ENCODE measurements around the gene NR6A1.

NR6A1 gene

DNA sequence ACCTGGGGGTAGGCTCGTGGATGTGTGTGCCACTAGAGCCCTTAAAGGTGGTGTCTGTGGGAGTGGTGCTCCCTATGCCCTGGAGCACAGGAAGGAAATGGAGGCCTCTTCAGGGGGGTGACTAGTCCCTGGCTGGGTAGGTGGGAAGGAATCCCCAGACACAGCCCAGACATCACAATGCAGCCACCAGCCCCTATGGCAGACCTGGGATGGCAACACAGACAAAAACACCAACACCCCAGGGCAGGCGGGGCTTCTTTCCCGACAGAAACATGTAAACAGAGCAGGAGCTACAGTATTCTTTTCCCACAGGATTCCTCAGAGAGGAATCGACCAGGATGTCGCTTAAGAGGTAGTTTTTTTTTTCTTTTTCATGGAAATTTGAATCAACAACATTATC lies 253.5 kb downstream of the NR6A1 start:
- no peaks in the 10 kb centered on the region for H3K9me3 ChIP-seq (ENCODE audit: control insufficient read depth, insufficient read depth, low read depth, low read length)
- no peak overlapping the region for H3K9ac ChIP-seq (ENCODE audit: low read length)
- no peaks in the 10 kb centered on the region for H3K27me3 ChIP-seq (ENCODE audit: control insufficient read depth, insufficient read depth, low read length)
- H3K36me3 ChIP-seq (ENCODE audit: control insufficient read depth, insufficient read depth, low read length), result peaks cover 22% of the 10 kb centered on the region
- H3K4me3 ChIP-seq (ENCODE audit: low read depth, low read length), result no peak overlapping the region
- H3K27ac ChIP-seq (ENCODE audit: low read depth, low read length), result no peak overlapping the region
- H3K4me1 ChIP-seq (ENCODE audit: control insufficient read depth, insufficient read depth, low read length), result peaks cover 7% of the 10 kb centered on the region; the same call in 1 of the 2 replicates

DNA sequence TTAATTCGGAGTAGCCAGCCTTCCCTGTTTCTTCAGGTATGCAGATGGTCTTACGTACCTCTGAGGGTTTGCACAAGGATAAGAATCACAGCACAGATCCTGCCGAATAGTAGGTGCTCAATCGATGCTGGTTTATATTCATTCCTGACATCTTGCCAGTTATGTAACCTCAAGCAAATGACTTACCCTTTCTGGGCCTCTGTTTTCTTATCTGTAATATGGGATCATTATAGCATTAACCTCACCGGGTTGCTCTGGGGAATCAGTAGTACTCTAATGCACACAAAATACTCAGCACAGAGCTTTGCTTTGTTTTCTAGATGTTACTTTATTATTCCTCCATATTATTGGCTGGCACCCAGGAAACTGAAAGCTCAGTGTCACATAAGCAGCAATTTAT lies 256.2 kb downstream of the NR6A1 start:
- no peaks in the 10 kb centered on the region for H3K9me3 ChIP-seq (ENCODE audit: control insufficient read depth, insufficient read depth, low read depth, low read length)
- H3K36me3 ChIP-seq (ENCODE audit: control insufficient read depth, insufficient read depth, low read length), result peaks cover 1% of the 10 kb centered on the region
- H3K27ac ChIP-seq (ENCODE audit: low read depth, low read length), result no peak overlapping the region
- H3K4me1 ChIP-seq (ENCODE audit: control insufficient read depth, insufficient read depth, low read length), result peaks cover 16% of the 10 kb centered on the region
- H3K4me3 ChIP-seq (ENCODE audit: low read depth, low read length), result no peak overlapping the region
- H3K27me3 ChIP-seq (ENCODE audit: control insufficient read depth, insufficient read depth, low read length), result no peaks in the 10 kb centered on the region
- no peak overlapping the region for H3K9ac ChIP-seq (ENCODE audit: low read length)

DNA sequence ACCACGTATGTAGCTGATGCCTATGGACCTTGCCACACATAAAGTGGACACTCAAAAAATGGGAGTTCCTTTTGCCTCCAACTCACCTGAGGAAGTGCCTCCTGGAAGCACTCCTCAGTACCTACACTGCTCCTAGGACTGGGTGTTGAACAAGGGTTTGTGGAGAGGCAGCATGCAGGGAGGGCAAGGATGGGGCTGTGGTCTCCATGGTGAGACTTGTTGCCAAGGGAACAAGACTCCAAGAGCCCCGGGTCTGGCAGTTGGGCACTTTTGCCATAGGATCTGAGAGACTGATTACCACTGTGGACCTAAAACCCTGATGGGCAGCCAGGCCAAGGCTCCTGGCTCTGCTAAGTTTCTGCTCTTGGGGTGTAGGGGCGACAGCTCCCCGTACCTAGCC lies 257.0 kb downstream of the NR6A1 start:
- H3K4me1 ChIP-seq (ENCODE audit: control insufficient read depth, insufficient read depth, low read length), result peaks cover 16% of the 10 kb centered on the region
- no peaks in the 10 kb centered on the region; the same call in 1 of the 2 replicates for H3K36me3 ChIP-seq (ENCODE audit: control insufficient read depth, insufficient read depth, low read length)
- H3K27me3 ChIP-seq (ENCODE audit: control insufficient read depth, insufficient read depth, low read length), result no peaks in the 10 kb centered on the region
- no peaks in the 10 kb centered on the region for H3K9me3 ChIP-seq (ENCODE audit: control insufficient read depth, insufficient read depth, low read depth, low read length)
- no peak overlapping the region for H3K27ac ChIP-seq (ENCODE audit: low read depth, low read length)
- no peak overlapping the region for H3K4me3 ChIP-seq (ENCODE audit: low read depth, low read length)
- no peak overlapping the region for H3K9ac ChIP-seq (ENCODE audit: low read length)

DNA sequence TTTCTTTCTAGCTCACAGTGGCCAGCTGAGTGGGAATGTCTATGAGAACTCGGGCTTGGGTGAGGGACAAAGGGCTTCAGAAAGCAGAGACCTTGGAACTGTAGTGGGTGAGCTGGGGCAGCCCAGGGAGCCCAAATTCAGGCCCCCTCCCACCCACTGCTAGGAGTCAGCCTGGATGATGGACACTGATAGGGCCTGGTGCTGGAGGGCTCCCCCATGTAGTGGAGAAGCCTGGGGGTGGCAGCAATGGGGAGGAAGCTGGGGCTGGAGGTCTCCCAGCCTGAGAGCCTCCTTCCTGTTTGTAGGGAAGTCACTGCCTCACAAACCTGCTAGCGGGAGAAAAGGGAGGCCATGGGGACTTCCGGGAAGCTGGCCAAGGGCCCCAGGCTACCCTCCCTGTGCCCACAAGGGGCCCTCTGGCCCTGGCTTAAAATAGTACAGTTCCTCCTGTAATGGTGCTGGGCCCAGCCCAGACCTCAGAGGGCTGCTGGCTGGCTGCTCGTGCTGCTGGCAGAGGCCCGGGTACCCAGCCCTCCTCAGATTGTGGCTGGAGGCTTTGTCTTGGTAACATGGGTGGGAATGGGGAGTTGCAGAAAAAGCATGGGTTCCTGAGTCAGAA lies 257.6 kb downstream of the NR6A1 start:
- Histone ChIP-seq H3K4me3 (ENCODE audit: low read depth, low read length) (no peak overlapping the region), H3K27me3 (ENCODE audit: control insufficient read depth, insufficient read depth, low read length) (no peaks in the 10 kb centered on the region), H3K9ac (ENCODE audit: low read length) (no peak overlapping the region)

DNA sequence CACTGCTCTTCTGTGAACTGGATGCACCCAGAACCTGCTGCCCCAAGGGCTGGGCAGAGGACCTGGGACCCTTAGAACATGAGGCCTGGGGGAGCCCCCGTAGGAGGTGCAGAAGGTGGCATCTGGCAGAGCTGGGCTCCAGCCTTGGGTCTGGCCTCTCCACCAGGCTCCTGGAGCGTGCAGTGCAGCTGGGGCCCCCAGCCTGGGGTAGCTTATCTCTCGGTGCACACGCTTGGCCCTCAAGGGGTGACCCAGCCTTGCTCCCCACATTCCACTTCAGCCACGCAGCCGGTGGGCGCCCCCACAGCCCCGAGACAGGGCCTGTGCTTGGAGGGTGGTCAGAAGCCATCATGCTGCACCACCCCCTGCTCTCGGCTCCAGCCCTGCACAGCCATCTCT lies 258.3 kb downstream of the NR6A1 start:
- no peak overlapping the region for H3K9ac ChIP-seq (ENCODE audit: low read length)
- no peaks in the 10 kb centered on the region for H3K36me3 ChIP-seq (ENCODE audit: control insufficient read depth, insufficient read depth, low read length)
- H3K27me3 ChIP-seq (ENCODE audit: control insufficient read depth, insufficient read depth, low read length), result no peaks in the 10 kb centered on the region
- H3K9me3 ChIP-seq (ENCODE audit: control insufficient read depth, insufficient read depth, low read depth, low read length), result no peaks in the 10 kb centered on the region
- H3K27ac ChIP-seq (ENCODE audit: low read depth, low read length), result no peak overlapping the region
- H3K4me3 ChIP-seq (ENCODE audit: low read depth, low read length), result no peak overlapping the region
- peaks cover 12% of the 10 kb centered on the region for H3K4me1 ChIP-seq (ENCODE audit: control insufficient read depth, insufficient read depth, low read length)

More for the DNA sequence above, 257.6 kb downstream of the NR6A1 start:
- Histone ChIP-seq H3K36me3 (ENCODE audit: control insufficient read depth, insufficient read depth, low read length) (no peaks in the 10 kb centered on the region), H3K27ac (ENCODE audit: low read depth, low read length) (no peak overlapping the region), H3K9me3 (ENCODE audit: control insufficient read depth, insufficient read depth, low read depth, low read length) (no peaks in the 10 kb centered on the region), H3K4me1 (ENCODE audit: control insufficient read depth, insufficient read depth, low read length) (peaks cover 16% of the 10 kb centered on the region)

DNA sequence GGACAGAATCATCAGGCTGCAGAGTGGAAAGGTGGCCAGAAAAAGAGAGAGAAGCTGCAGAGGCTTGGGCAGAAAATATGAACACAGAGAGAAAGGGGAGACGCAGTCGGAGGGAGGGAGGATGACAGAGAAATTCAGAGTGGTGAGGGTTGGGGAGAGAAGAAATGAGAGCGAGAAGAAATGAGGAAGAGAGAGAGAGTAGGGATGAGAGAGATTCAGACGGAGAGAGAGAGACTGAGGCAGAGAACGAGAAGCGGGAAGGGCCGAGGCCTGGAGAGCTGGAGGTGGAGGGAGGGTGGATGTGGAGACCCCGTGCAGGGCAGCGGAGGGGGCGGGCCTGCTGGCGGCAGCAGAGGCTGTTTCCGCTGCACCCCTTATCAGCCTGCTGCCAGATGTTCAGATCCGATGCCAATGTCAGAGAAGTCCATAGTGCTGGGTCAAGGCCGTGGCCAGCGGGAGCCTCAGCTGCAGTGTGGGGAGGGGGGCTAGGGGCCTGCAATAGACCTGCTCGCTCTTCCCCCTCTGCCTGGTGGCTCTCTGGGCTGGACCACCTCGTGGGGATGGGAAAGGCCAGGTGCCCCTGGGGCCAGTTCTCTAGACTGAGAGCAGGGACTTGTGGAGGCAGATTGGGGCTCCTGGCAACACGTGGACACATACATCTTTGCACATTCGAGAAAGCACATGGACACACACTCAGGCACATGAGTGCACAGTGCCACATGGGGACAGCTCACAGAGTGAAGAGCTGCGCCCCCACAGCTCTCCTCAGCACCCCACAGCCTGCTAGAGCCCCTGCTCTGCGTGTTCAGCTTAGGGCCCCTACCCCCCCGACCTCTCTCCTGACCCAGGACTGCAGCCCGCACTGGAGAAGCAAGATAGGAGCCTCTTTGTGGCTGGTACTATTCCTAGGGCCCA lies 259.0 kb downstream of the NR6A1 start:
- Histone ChIP-seq H3K4me1 (ENCODE audit: control insufficient read depth, insufficient read depth, low read length) (peaks cover 9% of the 10 kb centered on the region), H3K36me3 (ENCODE audit: control insufficient read depth, insufficient read depth, low read length) (no peaks in the 10 kb centered on the region), H3K4me3 (ENCODE audit: low read depth, low read length) (no peak overlapping the region), H3K9ac (ENCODE audit: low read length) (no peak overlapping the region), H3K27me3 (ENCODE audit: control insufficient read depth, insufficient read depth, low read length) (peaks cover under 1% of the 10 kb centered on the region; the same call in 1 of the 2 replicates), H3K9me3 (ENCODE audit: control insufficient read depth, insufficient read depth, low read depth, low read length) (no peaks in the 10 kb centered on the region), H3K27ac (ENCODE audit: low read depth, low read length) (no peak overlapping the region)

DNA sequence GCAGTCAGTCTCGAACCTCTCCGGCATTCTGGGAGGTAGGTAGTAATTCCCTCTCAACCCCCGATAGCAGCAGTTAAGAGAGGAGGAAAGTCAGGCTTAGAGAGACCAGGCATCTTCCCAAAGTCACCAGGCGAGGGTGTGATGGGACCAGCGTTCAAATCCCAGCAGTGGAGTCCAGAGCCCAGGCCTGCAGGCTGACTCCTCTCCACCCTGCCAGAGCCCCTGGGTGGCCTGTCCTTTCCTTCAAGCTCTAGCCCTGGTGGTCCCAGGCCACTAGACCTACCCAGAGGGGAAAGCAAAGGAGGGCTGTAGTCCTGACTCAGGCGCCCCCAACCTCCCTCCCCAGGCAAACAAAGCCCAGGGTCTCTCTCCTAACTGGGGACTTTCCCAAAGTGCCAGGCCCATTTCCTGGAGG lies 259.7 kb downstream of the NR6A1 start:
- H3K9me3 ChIP-seq (ENCODE audit: control insufficient read depth, insufficient read depth, low read depth, low read length), result no peaks in the 10 kb centered on the region
- peaks cover 8% of the 10 kb centered on the region for H3K27me3 ChIP-seq (ENCODE audit: control insufficient read depth, insufficient read depth, low read length)
- no peak overlapping the region for H3K27ac ChIP-seq (ENCODE audit: low read depth, low read length)
- no peak overlapping the region for H3K9ac ChIP-seq (ENCODE audit: low read length)
- H3K4me3 ChIP-seq (ENCODE audit: low read depth, low read length), result no peak overlapping the region
- H3K36me3 ChIP-seq (ENCODE audit: control insufficient read depth, insufficient read depth, low read length), result no peaks in the 10 kb centered on the region
- H3K4me1 ChIP-seq (ENCODE audit: control insufficient read depth, insufficient read depth, low read length), result peaks cover 9% of the 10 kb centered on the region

DNA sequence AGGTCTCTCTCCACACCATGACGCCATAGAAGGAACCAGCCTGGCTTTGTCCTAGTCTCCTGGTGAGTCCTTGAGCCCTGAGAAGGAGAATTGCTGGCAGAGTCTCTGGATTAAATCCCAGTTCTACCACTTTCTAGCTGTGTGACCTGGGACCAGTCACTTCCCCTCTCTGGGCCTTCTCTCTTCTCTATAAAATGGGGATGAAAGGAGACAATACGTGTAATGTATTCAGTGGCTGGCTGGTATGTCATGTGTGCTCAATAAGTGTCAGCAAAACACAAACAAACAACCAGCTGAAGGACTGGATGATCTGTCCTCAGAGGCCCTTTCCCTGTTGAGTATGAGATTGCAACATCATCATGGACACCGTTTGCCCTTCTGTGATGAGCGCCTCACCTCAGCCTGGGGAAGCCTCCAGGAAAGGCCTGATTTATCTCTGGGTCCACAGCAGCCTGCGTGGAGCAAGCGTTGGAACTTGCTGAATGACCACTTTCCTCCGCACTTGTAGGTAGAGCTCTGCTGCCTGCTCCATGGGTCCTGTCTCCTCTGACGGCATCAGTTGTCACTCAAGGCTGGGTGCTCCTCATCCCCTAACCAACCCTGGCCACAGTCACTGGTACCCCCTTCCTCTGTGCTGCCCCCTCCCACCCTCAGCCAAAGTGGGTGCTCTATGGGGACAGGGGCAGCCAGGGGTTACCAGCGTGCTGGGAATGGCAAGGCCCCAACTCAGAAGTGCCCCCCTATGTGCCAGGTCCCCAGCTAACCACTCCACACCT lies 260.3 kb downstream of the NR6A1 start:
- Histone ChIP-seq H3K9ac (ENCODE audit: low read length) (no peak overlapping the region), H3K27ac (ENCODE audit: low read depth, low read length) (no peak overlapping the region), H3K4me1 (ENCODE audit: control insufficient read depth, insufficient read depth, low read length) (peaks cover 11% of the 10 kb centered on the region), H3K4me3 (ENCODE audit: low read depth, low read length) (no peak overlapping the region), H3K27me3 (ENCODE audit: control insufficient read depth, insufficient read depth, low read length) (peaks cover 14% of the 10 kb centered on the region), H3K9me3 (ENCODE audit: control insufficient read depth, insufficient read depth, low read depth, low read length) (no peaks in the 10 kb centered on the region), H3K36me3 (ENCODE audit: control insufficient read depth, insufficient read depth, low read length) (no peaks in the 10 kb centered on the region)

DNA sequence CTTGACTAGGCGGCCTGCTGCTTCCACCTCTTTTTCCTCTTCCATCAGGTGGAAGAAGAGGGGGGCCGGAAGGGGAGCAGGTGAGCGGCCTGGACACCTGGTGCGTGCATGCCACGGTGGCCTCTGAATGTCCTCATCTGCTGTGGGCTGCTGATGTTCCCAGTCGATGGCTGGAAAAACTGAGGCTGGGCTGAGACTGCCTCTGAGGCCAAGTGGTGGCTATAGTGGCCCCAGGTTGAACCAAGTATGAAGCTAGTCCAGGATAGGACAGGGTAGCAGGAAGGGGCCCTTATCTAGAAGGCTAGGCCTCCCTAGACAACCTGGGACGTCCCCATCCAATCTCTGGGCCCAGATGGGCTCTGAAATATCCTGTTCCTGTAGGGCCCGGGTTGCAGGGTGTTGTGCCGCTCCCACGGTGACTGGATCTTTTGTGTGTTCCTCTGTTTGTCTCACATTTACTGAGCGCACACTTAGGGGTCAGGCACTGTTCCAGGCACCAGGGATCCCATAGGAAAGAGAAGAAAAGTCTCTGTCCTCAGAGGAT lies 263.2 kb downstream of the NR6A1 start:
- H3K4me1 ChIP-seq (ENCODE audit: control insufficient read depth, insufficient read depth, low read length), result peaks cover 14% of the 10 kb centered on the region
- H3K27ac ChIP-seq (ENCODE audit: low read depth, low read length), result no peak overlapping the region
- peaks cover 41% of the 10 kb centered on the region for H3K27me3 ChIP-seq (ENCODE audit: control insufficient read depth, insufficient read depth, low read length)

DNA sequence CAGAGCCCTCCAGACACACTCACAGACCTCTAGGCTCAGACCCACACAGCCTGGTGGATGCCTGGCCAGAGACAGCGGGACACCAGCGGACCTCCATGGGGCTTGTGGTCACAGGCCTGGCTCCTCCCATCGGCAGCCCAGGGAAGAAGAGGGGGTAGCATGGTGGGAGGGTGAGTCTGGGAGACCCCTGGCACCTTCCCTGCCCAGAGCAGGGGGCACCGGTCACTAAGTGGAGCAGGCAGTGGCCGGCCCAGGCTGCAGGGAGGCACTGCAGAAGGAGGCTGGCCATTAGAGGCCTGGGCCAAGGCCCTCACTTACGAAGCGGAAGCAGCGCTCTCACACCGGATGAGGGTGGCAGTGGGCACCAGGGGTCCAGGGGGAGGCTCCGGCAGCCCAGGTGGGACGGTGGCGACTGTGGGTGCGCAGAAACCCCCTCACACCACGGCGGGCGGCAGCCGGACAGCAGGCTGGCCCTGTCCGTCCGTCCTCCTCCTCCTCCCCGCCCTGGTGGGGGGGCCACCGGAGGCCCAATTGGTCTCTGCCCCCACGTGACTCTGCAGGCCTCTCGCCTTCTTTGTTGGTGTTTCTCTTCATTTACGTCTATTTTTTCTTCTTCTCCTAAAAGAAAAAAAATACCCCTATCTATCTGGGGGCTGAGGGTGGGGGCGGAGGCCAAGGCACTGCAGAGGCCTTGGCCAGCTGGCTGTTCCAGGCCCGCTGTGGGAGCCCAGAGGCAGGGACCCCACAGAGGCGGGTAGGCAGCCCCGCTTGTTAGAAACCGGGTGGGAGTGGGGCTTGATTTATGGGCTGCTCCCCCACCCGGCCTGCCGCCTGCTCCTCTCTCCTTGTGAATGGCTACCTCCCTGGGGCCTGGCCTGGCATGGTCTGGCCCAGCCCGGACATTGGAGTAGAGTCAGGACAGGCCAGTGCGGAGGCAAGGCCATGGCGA lies 263.9 kb downstream of the NR6A1 start, which contains the start of gene NR5A1:
TSS of gene NR5A1 (minus strand) at position 469 of the 949 bp plus-strand sequence. CDS start 4,004 bp downstream, outside the sequence.
- Histone ChIP-seq H3K36me3 (ENCODE audit: control insufficient read depth, insufficient read depth, low read length) (no peaks in the 10 kb centered on the region), H3K9me3 (ENCODE audit: control insufficient read depth, insufficient read depth, low read depth, low read length) (no peaks in the 10 kb centered on the region), H3K4me3 (ENCODE audit: low read depth, low read length) (no peak within 1 kb of the TSS), H3K9ac (ENCODE audit: low read length) (no peak within 1 kb of the TSS), H3K4me1 (ENCODE audit: control insufficient read depth, insufficient read depth, low read length) (peaks cover 14% of the 10 kb centered on the region), H3K27ac (ENCODE audit: low read depth, low read length) (no peak within 1 kb of the TSS), H3K27me3 (ENCODE audit: control insufficient read depth, insufficient read depth, low read length) (peaks cover 48% of the 10 kb centered on the region)

More for the DNA sequence above, 263.2 kb downstream of the NR6A1 start:
- H3K36me3 ChIP-seq (ENCODE audit: control insufficient read depth, insufficient read depth, low read length), result no peaks in the 10 kb centered on the region
- H3K4me3 ChIP-seq (ENCODE audit: low read depth, low read length), result no peak overlapping the region
- H3K9me3 ChIP-seq (ENCODE audit: control insufficient read depth, insufficient read depth, low read depth, low read length), result no peaks in the 10 kb centered on the region
- no peak overlapping the region for H3K9ac ChIP-seq (ENCODE audit: low read length)
